ENCODE data around the gene UCK1.
A peak's percentile ranks its signal among the peaks of the same experiment; 100 is the strongest.

Gene UCK1

GRCh38 chr9:131511416-131511815 lies 19.6 kb downstream of the UCK1 start:
- DNase-seq (ENCODE audit: low spot score), result no peak
- no peak for TF ChIP-seq CTCF (conservative IDR thresholded peaks at IDR 0.05; ENCODE audit: low read depth)
- CTCF ChIA-PET, result interaction anchor here (1.3 kb wide), 1 partner anchor 11 kb away, joined by 4 read pairs; no protein-coding TSS in a partner anchor
- no peak overlapping the region for H3K27ac ChIP-seq
- POLR2A ChIA-PET (ENCODE audit: low non-redundant PET), result interaction anchor here (1.1 kb wide), 1 partner anchor 8 kb away, joined by 3 read pairs; the partner anchor contains the start of gene POMT1

- H3K27ac ChIP-seq, result no peak overlapping the region
- ChIA-PET CTCF (no interaction called here), POLR2A (ENCODE audit: low non-redundant PET) (no interaction called here)
- no peak for DNase-seq (ENCODE audit: low spot score)
- no peak for TF ChIP-seq CTCF (conservative IDR thresholded peaks at IDR 0.05; ENCODE audit: low read depth)
Measured at GRCh38 chr9:131505012-131505411, 26.1 kb downstream of the UCK1 start.

GRCh38 chr9:131503626-131504465 lies 27.2 kb downstream of the UCK1 start:
- peak overlapping the region; percentile 36 for H3K27ac ChIP-seq
- ChIA-PET POLR2A (ENCODE audit: low non-redundant PET) (interaction anchor here (1.0 kb wide), 1 partner anchor 8 kb away, joined by 3 read pairs; no protein-coding TSS in a partner anchor), CTCF (interaction anchor here (0.6 to 1.1 kb wide), 5 partner anchors 9 to 167 kb away, joined by 3 to 4 read pairs (median 3); partner anchors contain the start of gene UCK1)

DNA sequence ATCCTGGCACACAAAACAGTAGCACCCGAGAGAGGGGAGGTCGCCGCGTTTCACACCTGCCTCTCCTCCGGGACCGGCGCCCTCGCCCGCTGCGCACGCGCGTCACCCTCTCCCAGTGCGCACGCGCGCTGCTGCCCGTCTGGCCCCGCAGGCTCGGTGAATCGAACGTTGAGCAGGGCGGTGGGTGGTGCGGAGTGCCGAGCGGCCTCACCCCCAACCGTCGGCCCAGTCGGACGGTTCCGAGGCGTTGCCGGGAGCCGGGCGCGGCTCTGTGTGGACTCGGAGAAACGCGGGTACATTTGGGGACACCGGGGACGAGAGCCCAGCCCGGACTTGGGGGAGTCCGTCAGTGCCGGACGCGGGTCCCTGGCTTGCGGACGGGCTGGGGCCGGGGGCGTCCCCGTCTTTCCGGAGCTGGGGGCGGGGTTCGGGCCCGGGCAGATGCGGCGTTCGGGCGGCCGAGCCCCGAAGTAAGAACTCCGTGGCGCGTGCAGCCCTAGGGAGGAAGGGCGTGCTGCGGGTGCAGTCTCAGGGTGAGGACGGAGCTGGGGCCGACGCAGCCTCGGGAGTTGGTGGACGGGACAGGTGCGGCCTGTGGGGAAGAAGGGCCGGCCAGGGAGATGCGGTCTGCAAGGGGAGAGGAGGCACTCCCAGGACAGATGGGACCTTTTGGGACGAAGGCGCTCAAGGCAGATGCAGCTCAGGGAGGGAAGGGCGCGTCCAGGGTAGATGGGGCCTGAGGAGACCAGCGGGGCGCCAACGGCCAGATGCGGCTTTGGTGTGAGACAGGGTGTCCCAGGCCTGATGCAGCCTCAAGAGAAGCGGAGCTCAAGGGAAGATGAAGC lies 28.1 kb downstream of the UCK1 start, which contains the start of gene POMT1:
POMT1 (plus strand) TSS at position 138 of the 845 bp plus-strand sequence. CDS start 1,301 bp downstream, outside the sequence.
- CTCF ChIA-PET, result interaction anchor here (0.7 to 1.1 kb wide), 5 partner anchors 10 to 252 kb away, joined by 3 to 4 read pairs (median 3); no protein-coding TSS in a partner anchor
- no peak for TF ChIP-seq CTCF (conservative IDR thresholded peaks at IDR 0.05; ENCODE audit: low read depth)
- peak; percentile 96 for DNase-seq (ENCODE audit: low spot score)
- POLR2A ChIA-PET (ENCODE audit: low non-redundant PET), result interaction anchor here (1.0 kb wide), 1 partner anchor 9 kb away, joined by 3 read pairs; no protein-coding TSS in a partner anchor
- H3K27ac ChIP-seq, result peak within 1 kb of the TSS; percentile 55

More at GRCh38 chr9:131503626-131504465, 27.2 kb downstream of the UCK1 start:
- DNase-seq (ENCODE audit: low spot score), result peak; percentile 69
- TF ChIP-seq CTCF (conservative IDR thresholded peaks at IDR 0.05; ENCODE audit: low read depth), result no peak

DNA sequence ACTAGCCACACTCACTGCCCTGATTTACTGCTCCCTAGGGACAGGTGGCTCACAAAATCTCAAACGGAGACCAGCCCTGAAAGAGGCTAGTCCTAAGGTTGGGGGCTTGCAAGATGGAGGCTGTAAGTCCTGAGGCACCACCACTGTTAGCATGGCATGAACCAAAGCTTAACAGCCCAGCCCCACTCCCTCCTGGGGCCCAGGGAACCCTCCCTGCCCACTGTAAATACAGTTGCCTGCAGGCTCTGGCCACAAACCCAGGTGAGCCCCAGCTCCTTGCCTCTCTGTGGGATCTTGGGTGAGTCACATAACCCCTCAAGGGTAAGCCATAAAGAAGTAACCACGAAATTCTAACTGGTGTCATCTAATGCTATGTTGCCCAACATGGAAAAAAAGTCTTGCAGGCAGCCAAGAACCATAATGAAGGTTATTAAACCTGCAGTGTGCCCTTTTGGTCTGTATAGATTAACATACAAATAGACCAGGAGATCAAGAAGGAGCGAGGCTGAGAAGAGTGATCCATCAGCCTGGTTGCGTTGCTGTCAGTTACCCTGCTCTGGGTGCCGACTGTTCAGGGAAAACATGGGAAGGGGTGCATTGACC lies 30.0 kb downstream of the UCK1 start:
- CTCF ChIA-PET, result interaction anchor here (1.0 to 1.6 kb wide), 4 partner anchors 9 to 165 kb away, joined by 3 to 5 read pairs (median 4); no protein-coding TSS in a partner anchor
- TF ChIP-seq CTCF (conservative IDR thresholded peaks at IDR 0.05; ENCODE audit: low read depth), result no peak
- peak overlapping the region; percentile 55 for H3K27ac ChIP-seq
- peak; percentile 80 for DNase-seq (ENCODE audit: low spot score)
- POLR2A ChIA-PET (ENCODE audit: low non-redundant PET), result interaction anchor here (0.5 to 0.6 kb wide), 2 partner anchors 150 to 1071 kb away, joined by 3 to 6 read pairs; no protein-coding TSS in a partner anchor
